Measurements from ENCODE around the gene EPAS1. TPM values are rescaled to one million over a fixed set of nuclear protein-coding genes. Genes with fewer than 3 reads are reported as not detected.

EPAS1 gene
- polyA plus RNA-seq, 1 of the 3 experiments (the other 2 are of a cell fraction): 69.2 TPM

GRCh38 chr2:46286715-46287114 is 10.5 kb upstream of the EPAS1 start (continued):
- TF ChIP-seq TEAD4 (IDR thresholded peaks at IDR 0.05; ENCODE audit: borderline replicate concordance, insufficient read depth): no peak

GRCh38 chr2:46290078-46290477 is 7.1 kb upstream of the EPAS1 start:
- no peak overlapping the region for H3K27ac ChIP-seq (ENCODE audit: low read depth in 2 of 2, low read length in 1 of 2)
- POLR2A ChIA-PET: no interaction called here
- no peaks in the 10 kb centered on the region for H3K79me2 ChIP-seq (ENCODE audit: insufficient read depth)
- no peaks in the 10 kb centered on the region for H3F3A ChIP-seq (replicated peaks; ENCODE audit: insufficient read depth)
- TF ChIP-seq JUND (IDR thresholded peaks at IDR 0.05) (no peak), MEF2A (IDR thresholded peaks at IDR 0.05; ENCODE audit: borderline replicate concordance, low read depth) (no peak), MAX (IDR thresholded peaks at IDR 0.05; ENCODE audit: low read depth) (no peak), RCOR1 (IDR thresholded peaks at IDR 0.05; ENCODE audit: low read length) (no peak), TCF12 (IDR thresholded peaks at IDR 0.05) (no peak), NFIC (IDR thresholded peaks at IDR 0.05; ENCODE audit: borderline replicate concordance) (no peak), CHD2 (IDR thresholded peaks at IDR 0.05; ENCODE audit: low read length, partially characterized antibody) (no peak)
- TF ChIP-seq, protein P1, sequence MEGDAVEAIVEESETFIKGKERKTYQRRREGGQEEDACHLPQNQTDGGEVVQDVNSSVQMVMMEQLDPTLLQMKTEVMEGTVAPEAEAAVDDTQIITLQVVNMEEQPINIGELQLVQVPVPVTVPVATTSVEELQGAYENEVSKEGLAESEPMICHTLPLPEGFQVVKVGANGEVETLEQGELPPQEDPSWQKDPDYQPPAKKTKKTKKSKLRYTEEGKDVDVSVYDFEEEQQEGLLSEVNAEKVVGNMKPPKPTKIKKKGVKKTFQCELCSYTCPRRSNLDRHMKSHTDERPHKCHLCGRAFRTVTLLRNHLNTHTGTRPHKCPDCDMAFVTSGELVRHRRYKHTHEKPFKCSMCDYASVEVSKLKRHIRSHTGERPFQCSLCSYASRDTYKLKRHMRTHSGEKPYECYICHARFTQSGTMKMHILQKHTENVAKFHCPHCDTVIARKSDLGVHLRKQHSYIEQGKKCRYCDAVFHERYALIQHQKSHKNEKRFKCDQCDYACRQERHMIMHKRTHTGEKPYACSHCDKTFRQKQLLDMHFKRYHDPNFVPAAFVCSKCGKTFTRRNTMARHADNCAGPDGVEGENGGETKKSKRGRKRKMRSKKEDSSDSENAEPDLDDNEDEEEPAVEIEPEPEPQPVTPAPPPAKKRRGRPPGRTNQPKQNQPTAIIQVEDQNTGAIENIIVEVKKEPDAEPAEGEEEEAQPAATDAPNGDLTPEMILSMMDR (IDR thresholded peaks at IDR 0.05): no peak
- H3K4me2 ChIP-seq: no peak overlapping the region
- H3K9me2 ChIP-seq: no peaks in the 10 kb centered on the region
- H3K4me1 ChIP-seq (ENCODE audit: control insufficient read depth in 1 of 2, insufficient read depth in 2 of 2, low read depth in 1 of 2, low read length in 1 of 2): peaks cover 0 to 2% of the 10 kb centered on the region in 2 experiments; a peak in 1 of 4 replicates
- CTCF ChIA-PET: interaction anchor here (1.0 to 1.7 kb wide), 2 partner anchors 19 to 227 kb away, joined by 6 to 11 read pairs; no protein-coding TSS in a partner anchor
- no peak overlapping the region for H3K4me3 ChIP-seq (ENCODE audit: low read depth in 2 of 2, low read length in 1 of 2)
- no peaks in the 10 kb centered on the region for H3K36me3 ChIP-seq (replicated peaks in 1 of 2; ENCODE audit: control insufficient read depth in 1 of 2, insufficient read depth in 2 of 2, low read length in 1 of 2)
- H4K20me1 ChIP-seq (ENCODE audit: insufficient read depth): no peaks in the 10 kb centered on the region
- H3K9me3 ChIP-seq: no peaks in the 10 kb centered on the region
- H2AFZ ChIP-seq (ENCODE audit: low read depth): no peak overlapping the region
- no peak for DNase-seq
- H3K27me3 ChIP-seq (ENCODE audit: insufficient read depth): no peaks in the 10 kb centered on the region
- 83% methylated on average over 5 of the region's 5 CpGs for WGBS (ENCODE audit: low lambda C conversion rate)
- H3K9ac ChIP-seq: no peak overlapping the region

DNA sequence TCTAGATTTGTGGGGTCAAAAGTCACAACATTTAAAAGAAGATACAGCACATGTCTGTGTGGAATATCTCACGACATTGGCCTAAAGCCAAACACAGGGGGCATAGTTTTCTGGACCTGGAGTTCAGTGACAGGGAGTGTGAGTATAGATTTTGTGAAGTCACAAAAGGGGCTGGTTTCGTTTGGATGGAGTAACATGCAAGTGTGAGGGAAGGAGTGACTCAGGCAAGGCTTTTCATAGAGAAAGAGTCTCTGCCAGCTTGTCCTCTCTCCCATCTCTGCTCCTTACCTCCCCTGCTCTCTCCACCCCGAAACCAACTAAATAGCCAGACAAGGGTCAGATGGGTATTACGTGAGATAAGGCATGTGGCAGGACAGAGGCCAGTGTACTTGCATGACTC is 3.7 kb upstream of the EPAS1 start:
- Histone ChIP-seq H3K36me3 (replicated peaks in 1 of 2; ENCODE audit: control insufficient read depth in 1 of 2, insufficient read depth in 2 of 2, low read length in 1 of 2) (no peaks in the 10 kb centered on the region), H4K20me1 (ENCODE audit: insufficient read depth) (0 out of 2 replicates have a peak, but pooled peaks cover 8% of the 10 kb centered on the region), H3K9ac (no peak overlapping the region), H3K4me3 (ENCODE audit: low read depth in 2 of 2, low read length in 1 of 2) (no peak overlapping the region), H3K79me2 (ENCODE audit: insufficient read depth) (peaks cover 11% of the 10 kb centered on the region), H3K4me1 (ENCODE audit: control insufficient read depth in 1 of 2, insufficient read depth in 2 of 2, low read depth in 1 of 2, low read length in 1 of 2) (peaks cover 0 to 8% of the 10 kb centered on the region in 2 experiments; a peak in 1 of 4 replicates), H3K4me2 (no peak overlapping the region), H3F3A (replicated peaks; ENCODE audit: insufficient read depth) (no peaks in the 10 kb centered on the region), H3K27me3 (ENCODE audit: insufficient read depth) (no peaks in the 10 kb centered on the region), H3K27ac (ENCODE audit: low read depth in 2 of 2, low read length in 1 of 2) (no peak overlapping the region), H3K9me3 (no peaks in the 10 kb centered on the region), H2AFZ (ENCODE audit: low read depth) (no peak overlapping the region), H3K9me2 (no peaks in the 10 kb centered on the region)
- CTCF ChIA-PET: interaction anchor here (0.6 to 2.9 kb wide), 46 partner anchors 10 to 300 kb away, joined by 3 to 45 read pairs (median 4); no protein-coding TSS in a partner anchor
- DNase-seq: no peak
- TF ChIP-seq SIN3A (IDR thresholded peaks at IDR 0.05; ENCODE audit: borderline replicate concordance, low read depth, low read length): no peak
- TF ChIP-seq NFIC (IDR thresholded peaks at IDR 0.05; ENCODE audit: borderline replicate concordance): no peak
- TF ChIP-seq FOXM1 (IDR thresholded peaks at IDR 0.05; ENCODE audit: low read depth): no peak
- no peak for TF ChIP-seq POLR2AphosphoS5 (IDR thresholded peaks at IDR 0.05; ENCODE audit: low read depth, low read length)
- TF ChIP-seq MXI1 (IDR thresholded peaks at IDR 0.05; ENCODE audit: low read depth, low read length): no peak
- POLR2A ChIA-PET: interaction anchor here (1.6 to 1.9 kb wide), 2 partner anchors 47 to 230 kb away, joined by 5 to 6 read pairs; no protein-coding TSS in a partner anchor
- WGBS (ENCODE audit: low lambda C conversion rate): 76% methylated on average over 4 of the region's 4 CpGs
